HG02623 (cell line): ENCODE measurements around the gene TNIK.

Experiments
- ATAC-seq: cut with Tn5 transposase; IDR thresholded peaks from one replicate; pipeline ENCODE4 v1.9.1; 2021; ENCODE audit warnings: moderate library complexity; ENCODE audit not compliant: unreplicated experiment

Gene TNIK

DNA sequence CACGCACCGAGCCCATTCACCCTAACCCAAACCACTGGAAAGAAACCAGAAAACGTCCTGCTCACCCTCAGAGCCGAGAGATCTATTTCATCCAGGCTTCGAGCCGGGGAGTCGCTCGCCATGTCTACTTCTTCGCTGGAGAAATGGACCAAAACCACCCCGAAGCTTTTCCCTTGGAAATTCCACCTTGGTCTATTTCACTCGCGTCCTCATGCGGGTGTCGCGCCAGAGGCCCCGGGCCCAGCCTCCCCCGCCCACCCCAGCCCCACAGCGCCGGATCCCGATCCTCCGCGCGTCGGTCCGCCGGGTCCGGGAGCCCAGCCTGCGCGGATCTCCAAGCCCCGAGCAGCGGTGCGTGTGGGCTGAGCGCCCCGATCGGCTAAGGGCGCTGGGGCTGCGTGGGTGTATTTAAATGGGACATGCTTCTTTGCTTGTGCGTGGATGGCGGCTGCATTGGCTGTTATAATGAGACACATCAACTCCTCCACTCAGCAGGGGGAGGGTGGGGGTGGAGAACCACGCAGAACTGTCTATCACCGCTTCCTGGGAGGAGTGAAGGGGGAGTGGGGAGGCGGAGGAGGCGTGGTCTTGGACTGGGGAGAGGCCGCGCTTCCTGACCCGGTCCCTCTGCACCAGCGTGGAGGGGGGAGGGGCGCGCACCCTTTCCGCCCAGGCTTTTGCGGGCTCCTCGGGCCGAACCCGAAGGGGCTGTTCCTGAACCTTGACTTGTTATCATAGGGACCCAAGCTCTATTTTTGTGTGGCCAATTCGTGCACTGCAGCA, at the start of gene TNIK:
Gene TNIK, minus strand, starts transcription at position 464 of the 783 bp plus-strand sequence. Its CDS starts 342 bp downstream, at position 122.
- peak; percentile 76 for ATAC-seq

DNA sequence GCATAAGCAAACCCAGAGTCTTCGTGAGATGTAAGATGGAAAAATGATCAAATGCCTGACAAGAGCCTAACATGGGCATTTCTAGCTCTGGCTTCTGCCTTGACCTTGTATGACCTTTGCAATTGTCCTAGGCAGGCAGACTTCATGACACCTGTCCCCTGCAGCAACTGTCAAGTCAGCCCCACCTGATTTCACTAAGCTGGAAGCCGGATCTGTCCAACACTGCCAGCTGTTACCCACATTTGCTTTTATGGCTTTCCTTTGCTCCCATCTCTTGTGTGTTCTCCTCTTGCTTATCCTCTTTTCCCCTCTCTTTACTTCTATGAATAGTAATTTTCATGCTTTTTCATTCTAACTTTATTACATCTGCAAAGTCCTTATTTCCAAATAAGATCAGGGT, 48.5 kb upstream of the TNIK start:
- ATAC-seq, result no peak

GRCh38 chr3:171508206-171508605, 48.0 kb upstream of the TNIK start:
- no peak for ATAC-seq

DNA sequence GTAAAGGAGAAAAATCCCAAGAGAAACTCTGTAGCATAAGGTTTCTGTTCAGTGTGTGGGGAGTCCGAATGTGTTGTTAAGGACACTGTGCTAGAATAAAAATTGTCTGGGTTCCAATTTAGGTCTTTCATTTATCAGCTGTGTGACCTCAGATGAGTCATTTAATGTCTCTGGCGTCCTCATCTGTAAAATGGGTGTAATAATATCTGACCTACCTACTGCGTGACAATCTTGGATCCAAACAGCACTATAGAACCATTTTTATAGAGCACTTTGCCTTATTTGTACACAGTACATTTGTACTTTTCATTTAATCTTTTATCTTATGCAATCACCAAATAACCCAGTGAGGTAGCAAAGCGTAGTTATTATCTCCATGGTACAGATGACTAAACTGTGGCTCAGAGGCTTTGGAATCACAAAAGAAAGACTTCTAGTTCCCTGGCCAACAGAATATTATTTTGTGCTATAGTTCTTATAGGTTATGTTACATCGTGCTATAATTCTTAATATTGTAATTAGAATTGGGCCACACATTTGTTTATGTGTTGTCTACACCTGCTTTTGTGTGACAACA, 46.6 kb upstream of the TNIK start:
- no peak for ATAC-seq

DNA sequence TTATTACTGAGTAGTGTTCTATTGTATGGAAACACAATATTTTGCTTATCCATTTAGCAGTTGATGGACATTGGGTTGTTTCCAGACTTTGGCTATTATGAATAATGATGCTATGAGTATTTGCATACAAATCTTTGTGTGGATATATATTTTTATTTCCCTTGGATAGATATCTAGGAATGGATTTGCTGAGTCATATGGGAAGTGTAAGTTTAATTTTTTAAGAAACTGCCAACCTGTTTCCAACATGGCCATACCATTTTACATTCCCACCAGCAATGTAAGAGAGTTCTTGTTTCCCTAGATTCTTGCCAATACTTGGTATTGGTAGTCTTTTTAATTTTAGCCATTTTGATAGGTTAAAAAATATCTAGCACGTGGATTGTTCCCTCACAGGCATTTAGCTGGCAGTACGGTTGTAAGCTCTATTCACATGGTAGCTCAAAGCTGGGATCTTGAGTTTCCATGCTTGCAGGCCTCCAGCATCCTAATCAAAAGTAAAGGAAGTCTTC, 45.7 kb upstream of the TNIK start:
- ATAC-seq, result no peak

DNA sequence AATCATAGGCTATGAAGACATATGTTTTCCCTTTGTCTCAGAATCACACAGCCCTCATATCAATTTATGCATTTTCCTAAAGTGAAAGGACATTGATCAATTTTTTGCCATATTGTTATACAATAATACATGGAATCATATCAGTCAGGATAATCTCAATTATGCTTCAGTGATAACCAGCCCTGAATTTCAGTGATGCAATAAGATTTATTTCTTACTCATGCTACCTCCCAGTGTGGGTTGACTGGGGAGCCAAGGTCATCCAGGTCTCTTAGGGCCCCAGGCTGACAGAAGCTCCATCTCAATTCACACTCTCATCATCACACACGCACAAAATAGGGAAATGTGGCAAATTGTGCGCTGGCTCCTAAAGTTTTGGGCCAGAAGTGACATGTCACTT, 44.2 kb upstream of the TNIK start:
- ATAC-seq, result no peak

GRCh38 chr3:171503817-171504216, 43.6 kb upstream of the TNIK start:
- no peak for ATAC-seq

GRCh38 chr3:171498921-171499320, 38.7 kb upstream of the TNIK start:
- ATAC-seq, result no peak

DNA sequence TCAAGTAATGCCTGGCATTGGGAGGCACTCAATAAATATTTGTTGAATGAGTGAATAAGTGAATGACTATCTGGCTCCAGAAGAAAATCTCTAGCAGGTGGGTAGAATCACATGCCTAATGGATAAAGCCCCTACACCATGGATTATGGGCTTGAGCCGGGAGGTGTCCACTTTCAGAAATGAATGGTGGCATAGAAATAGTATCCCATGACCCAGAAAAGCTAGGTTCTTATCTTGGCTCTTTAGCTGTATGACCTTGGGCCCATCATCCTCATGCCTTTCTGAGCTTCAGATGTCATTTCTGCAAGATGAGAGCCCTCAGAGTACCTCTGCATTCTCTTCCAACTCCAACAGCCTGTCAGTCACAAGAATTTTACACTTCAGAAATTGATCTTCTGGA, 37.3 kb upstream of the TNIK start:
- ATAC-seq, result no peak

DNA sequence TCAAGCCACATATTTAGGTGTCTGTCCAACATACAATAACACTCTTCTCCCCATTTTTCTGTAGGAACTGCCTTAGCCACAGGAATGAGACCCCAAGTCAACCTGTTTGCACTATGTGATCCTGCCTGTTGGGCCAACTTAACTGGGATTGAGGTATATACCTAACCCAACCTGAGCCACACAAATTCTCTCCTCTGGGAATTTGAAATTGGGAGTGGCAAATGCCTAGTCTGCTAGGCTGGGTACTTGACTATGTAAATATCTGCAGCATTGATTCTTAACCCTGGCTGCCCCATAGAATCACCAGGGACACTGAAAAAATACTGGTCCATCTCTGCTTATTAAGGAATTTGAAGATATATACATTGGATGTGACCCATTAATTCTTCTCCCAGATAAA, 35.2 kb upstream of the TNIK start:
- ATAC-seq, result no peak

- no peak for ATAC-seq
Measured at GRCh38 chr3:171494457-171495109, 34.4 kb upstream of the TNIK start.

- no peak for ATAC-seq
Measured at GRCh38 chr3:171491361-171491760, 31.2 kb upstream of the TNIK start.

DNA sequence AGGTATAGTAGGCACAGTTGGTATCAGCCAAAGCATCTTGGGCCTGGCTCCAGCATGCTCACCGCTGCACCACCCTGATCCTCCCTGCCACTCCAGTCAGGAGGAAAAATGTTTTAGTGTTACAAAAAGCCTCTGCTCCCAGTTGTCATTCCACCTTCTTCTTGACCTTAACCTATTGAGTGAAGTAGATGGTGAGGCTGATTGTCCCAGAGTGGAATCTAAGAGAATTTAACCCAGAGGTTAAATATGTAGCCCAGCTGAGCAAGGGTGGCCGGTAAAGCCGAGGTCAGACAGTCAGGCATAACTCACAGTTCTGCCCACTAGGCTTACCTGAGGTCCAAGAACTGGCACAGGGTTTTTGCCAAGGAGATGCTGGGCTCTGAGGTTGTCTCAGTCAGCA, 30.7 kb upstream of the TNIK start:
- ATAC-seq, result no peak

GRCh38 chr3:171489348-171489747, 29.1 kb upstream of the TNIK start:
- no peak for ATAC-seq

- ATAC-seq, result no peak
Measured at GRCh38 chr3:171488479-171488878, 28.3 kb upstream of the TNIK start.

GRCh38 chr3:171487382-171487781, 27.2 kb upstream of the TNIK start:
- no peak for ATAC-seq

DNA sequence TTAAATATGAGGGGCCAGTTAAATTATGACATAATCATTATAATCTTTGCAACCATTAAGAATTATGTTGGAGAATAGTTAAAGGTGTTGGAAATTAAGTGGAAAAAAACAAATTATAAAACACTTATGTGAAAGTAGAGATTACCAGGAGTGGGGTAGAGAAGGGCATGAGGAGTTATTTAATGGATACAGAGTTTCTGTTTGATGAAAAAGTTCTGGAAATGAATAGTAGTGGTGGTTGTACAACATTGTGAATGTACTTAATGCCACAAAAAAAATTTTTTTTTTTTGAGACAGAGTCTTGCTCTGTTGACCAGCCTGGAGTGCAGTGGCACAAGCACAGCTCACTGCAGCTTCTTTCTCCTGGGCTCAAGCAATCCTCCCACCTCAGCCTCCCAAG, 25.1 kb upstream of the TNIK start:
- no peak for ATAC-seq

DNA sequence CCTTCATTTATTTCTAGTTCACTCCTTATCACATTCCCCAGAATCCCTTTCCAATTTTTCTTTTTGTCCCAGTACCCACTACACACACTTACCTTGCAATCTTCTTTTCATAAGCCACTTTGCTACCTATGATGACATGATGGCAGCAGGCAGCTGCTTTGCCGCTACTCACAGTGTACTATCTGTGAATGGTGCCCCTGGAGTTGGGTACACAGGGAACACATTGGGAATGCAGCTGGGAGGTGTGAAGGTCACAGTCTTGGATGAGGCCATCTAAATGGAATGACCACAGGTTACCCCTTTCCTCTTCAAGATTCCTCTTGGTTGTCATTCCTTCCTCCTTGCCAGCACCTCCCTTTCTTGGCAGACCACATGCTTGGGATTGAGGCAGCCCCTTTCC, 20.8 kb upstream of the TNIK start:
- peak; percentile 6 for ATAC-seq

DNA sequence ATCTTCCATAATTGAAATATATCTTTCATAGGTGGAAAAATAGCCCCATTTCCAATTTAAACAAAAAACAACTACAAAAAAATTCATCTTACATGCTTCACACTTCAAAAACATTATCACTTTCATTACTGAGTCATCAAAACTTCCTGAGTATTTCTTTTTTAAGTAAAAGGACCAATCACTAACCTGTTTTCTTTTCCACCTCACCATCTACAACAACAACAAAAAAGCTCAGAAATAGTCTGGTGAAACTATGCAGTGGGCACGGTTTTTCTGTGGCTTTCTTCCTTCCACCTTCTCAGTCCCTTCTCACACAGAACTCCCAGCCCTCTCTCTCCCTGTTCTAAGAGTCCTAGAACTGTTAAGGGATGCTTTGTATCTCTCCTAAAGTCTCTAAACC, 20.3 kb upstream of the TNIK start:
- ATAC-seq, result peak; percentile 84

GRCh38 chr3:171476532-171477102, 16.4 kb upstream of the TNIK start:
- no peak for ATAC-seq

DNA sequence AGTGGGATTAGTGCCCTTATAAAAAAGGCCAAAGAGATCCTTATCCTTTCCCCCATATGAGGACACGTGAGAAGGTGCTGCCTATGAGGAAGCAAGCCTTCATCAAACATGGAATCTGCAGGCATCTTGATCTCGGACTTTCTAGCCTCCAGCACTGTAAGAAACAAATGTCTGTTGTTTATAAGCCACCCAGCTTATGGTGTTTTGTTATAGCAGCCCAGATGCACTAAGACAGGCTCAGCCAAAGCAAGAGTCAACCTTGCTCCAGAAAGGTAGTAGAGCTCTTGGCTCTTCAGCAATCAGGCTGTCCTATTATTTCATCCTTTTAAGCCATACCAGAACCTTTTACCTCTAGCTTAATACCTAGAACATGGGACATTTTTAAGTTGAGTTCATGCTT, 12.3 kb upstream of the TNIK start:
- ATAC-seq, result no peak
